RWPE2 (cell line): ENCODE results near the gene GANC.

Source experiments
- ATAC-seq: fragments of 200-7000 bp; cut with Tn5 transposase; 3 replicates; pipeline ENCODE4 v1.9.1; 2021; ENCODE audit warnings: low read depth
- DNase-seq: peaks from one replicate; pipeline ENCODE4 v3.0.0-alpha.2; 2020; ENCODE audit warnings: low spot score
- H3K27ac ChIP-seq: fragments of 450-650 bp; 2 replicates; pipeline ENCODE4 v1.5.1; 2017; ENCODE audit warnings: mild to moderate bottlenecking; ENCODE audit not compliant: poor library complexity, severe bottlenecking
- H3K27me3 ChIP-seq: fragments of 250-450 bp; sonication (Bioruptor Pico); 2 replicates; pipeline ENCODE4 v1.5.1; 2021; ENCODE audit warnings: mild to moderate bottlenecking, moderate library complexity; ENCODE audit not compliant: insufficient read depth, poor library complexity, severe bottlenecking
- H3K36me3 ChIP-seq: fragments of 250-450 bp; sonication (Bioruptor Pico); 2 replicates; pipeline ENCODE4 v1.5.1; 2020; ENCODE audit warnings: low read depth, mild to moderate bottlenecking, moderate library complexity
- H3K4me1 ChIP-seq: fragments of 250-450 bp; sonication (Bioruptor Pico); 2 replicates; pipeline ENCODE4 v1.5.1; 2021; ENCODE audit warnings: mild to moderate bottlenecking, moderate library complexity; ENCODE audit not compliant: insufficient read depth, poor library complexity, severe bottlenecking
- H3K4me3 ChIP-seq: fragments of 250-450 bp; sonication (Bioruptor Pico); 2 replicates; pipeline ENCODE4 v1.5.1; 2021; ENCODE audit warnings: mild to moderate bottlenecking, moderate library complexity; ENCODE audit not compliant: severe bottlenecking
- H3K9me3 ChIP-seq: fragments of 250-450 bp; sonication (Bioruptor Pico); 2 replicates; pipeline ENCODE4 v1.5.1; 2021; ENCODE audit warnings: mild to moderate bottlenecking, moderate library complexity; ENCODE audit not compliant: severe bottlenecking
- CTCF ChIP-seq: fragments of 450-650 bp; IDR thresholded peaks from one replicate; pipeline ENCODE4 v1.5.1; 2017; ENCODE audit warnings: mild to moderate bottlenecking, moderate library complexity; ENCODE audit not compliant: poor library complexity, severe bottlenecking

GANC gene

GRCh38 chr15:42356851-42357250 is 83.8 kb downstream of the GANC start:
- no peak overlapping the region for H3K4me3 ChIP-seq
- TF ChIP-seq CTCF = no peak
- H3K27ac ChIP-seq = no peak overlapping the region
- H3K36me3 ChIP-seq = 0 out of 2 replicates have a peak, but pooled peaks cover 3% of the 10 kb centered on the region
- H3K4me1 ChIP-seq = no peaks in the 10 kb centered on the region
- no peaks in the 10 kb centered on the region for H3K27me3 ChIP-seq
- ATAC-seq (no peak), DNase-seq (no peak)
- no peaks in the 10 kb centered on the region for H3K9me3 ChIP-seq

GRCh38 chr15:42358141-42358540 is 85.1 kb downstream of the GANC start:
- no peak for TF ChIP-seq CTCF
- H3K4me3 ChIP-seq = no peak overlapping the region
- H3K27ac ChIP-seq = no peak overlapping the region
- H3K36me3 ChIP-seq = no peaks in the 10 kb centered on the region
- no peak for DNase-seq
- no peaks in the 10 kb centered on the region for H3K9me3 ChIP-seq
- no peak for ATAC-seq
- no peaks in the 10 kb centered on the region for H3K4me1 ChIP-seq
- no peaks in the 10 kb centered on the region for H3K27me3 ChIP-seq

- H3K9me3 ChIP-seq = no peaks in the 10 kb centered on the region
- H3K4me1 ChIP-seq = peaks cover 1% of the 10 kb centered on the region
- no peak within 1 kb of the TSS for H3K27ac ChIP-seq
- H3K27me3 ChIP-seq = no peaks in the 10 kb centered on the region
- no peak for TF ChIP-seq CTCF
- DNase-seq (no peak), ATAC-seq (no peak)
- H3K36me3 ChIP-seq = no peaks in the 10 kb centered on the region
- no peak within 1 kb of the TSS for H3K4me3 ChIP-seq
Measured at GRCh38 chr15:42359249-42359648, 86.2 kb downstream of the GANC start, which contains the start of gene CAPN3. Gene CAPN3 (plus strand): TSS chr15:42359501. CDS start chr15:42359806, 305 bp downstream.

DNA sequence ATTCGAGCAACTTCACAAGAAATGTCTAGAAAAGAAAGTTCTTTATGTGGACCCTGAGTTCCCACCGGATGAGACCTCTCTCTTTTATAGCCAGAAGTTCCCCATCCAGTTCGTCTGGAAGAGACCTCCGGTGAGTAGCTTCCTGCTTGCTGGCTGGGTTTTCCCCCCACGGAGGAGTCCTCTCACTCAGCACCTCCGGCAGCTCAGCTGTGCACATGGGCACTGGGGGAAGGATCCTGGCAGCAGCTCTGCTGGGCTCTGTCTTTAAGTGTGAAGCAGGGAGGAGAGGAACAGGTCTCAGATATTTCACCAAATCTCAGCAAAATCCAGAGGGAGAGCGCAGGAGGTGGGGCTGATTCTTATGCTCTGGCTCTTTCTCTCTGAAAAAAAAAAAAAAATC is 87.0 kb downstream of the GANC start:
- DNase-seq = no peak
- no peaks in the 10 kb centered on the region for H3K36me3 ChIP-seq
- H3K9me3 ChIP-seq = no peaks in the 10 kb centered on the region
- no peaks in the 10 kb centered on the region for H3K27me3 ChIP-seq
- no peak for TF ChIP-seq CTCF
- no peak overlapping the region for H3K27ac ChIP-seq
- H3K4me3 ChIP-seq = no peak overlapping the region
- no peak for ATAC-seq
- peaks cover 4% of the 10 kb centered on the region for H3K4me1 ChIP-seq

DNA sequence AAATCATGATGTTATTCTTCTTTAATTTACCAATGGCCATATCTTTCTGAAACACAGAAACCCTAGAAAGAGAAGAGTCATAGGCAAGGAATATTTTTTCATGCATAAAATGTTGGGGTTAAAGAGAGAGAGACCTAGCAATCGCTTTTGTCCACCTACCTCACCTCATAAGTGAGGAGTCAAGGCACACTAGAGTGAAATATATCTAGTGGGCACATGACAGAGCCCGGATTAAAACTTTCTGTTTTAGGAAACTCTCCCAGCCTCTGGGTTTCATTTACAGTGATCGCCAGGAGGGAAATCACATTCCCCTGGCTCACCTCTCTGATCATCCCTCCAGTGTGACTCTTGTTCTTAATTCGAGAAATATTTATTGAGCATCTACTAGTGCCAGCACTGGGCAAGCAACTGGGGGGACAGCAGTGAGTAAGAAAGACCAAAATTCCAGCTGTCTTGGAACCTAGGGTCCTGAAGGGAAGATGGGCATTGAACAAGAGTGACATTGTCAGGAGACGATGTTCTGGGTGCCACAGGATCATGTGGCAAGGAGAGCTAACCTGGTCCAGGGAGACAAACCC is 87.6 kb downstream of the GANC start:
- Histone ChIP-seq H3K27ac (no peak overlapping the region), H3K36me3 (no peaks in the 10 kb centered on the region), H3K27me3 (no peaks in the 10 kb centered on the region), H3K4me1 (peaks cover 4% of the 10 kb centered on the region), H3K4me3 (no peak overlapping the region), H3K9me3 (no peaks in the 10 kb centered on the region)
- no peak for DNase-seq
- TF ChIP-seq CTCF = no peak
- no peak for ATAC-seq
